GM12872 (cell line): ENCODE results near the gene SNX25.

ENCODE experiments used
- CTCF ChIP-seq: IDR thresholded peaks from 3 replicates; pipeline ENCODE4 v1.5.1; 2011; ENCODE audit warnings: low read depth, mild to moderate bottlenecking, low read length, moderate library complexity; ENCODE audit not compliant: insufficient read depth

Gene SNX25

GRCh38 chr4:185248393-185249039, 39.1 kb downstream of the SNX25 start:
- no peak for TF ChIP-seq CTCF

- no peak for TF ChIP-seq CTCF
Observed at GRCh38 chr4:185249105-185249504, 39.7 kb downstream of the SNX25 start.

GRCh38 chr4:185254434-185254833, 45.0 kb downstream of the SNX25 start:
- TF ChIP-seq CTCF: no peak

- TF ChIP-seq CTCF: no peak
Observed at GRCh38 chr4:185255868-185256267, 46.5 kb downstream of the SNX25 start.

- TF ChIP-seq CTCF: no peak
Observed at GRCh38 chr4:185256446-185256845, 47.0 kb downstream of the SNX25 start.

GRCh38 chr4:185257086-185257485, 47.7 kb downstream of the SNX25 start:
- TF ChIP-seq CTCF: no peak

GRCh38 chr4:185257694-185258093, 48.3 kb downstream of the SNX25 start:
- TF ChIP-seq CTCF: no peak

- no peak for TF ChIP-seq CTCF
Observed at GRCh38 chr4:185259719-185260118, 50.3 kb downstream of the SNX25 start.
